GM23338 (cell line): Measurements from ENCODE around the gene CPT1A. TPM values are rescaled to one million over a fixed set of nuclear protein-coding genes. Genes with fewer than 3 reads are reported as not detected.

Experiments used
- ATAC-seq: fragments of 200-7000 bp; cut with Tn5 transposase; 3 replicates; pipeline ENCODE4 v1.9.1; 2020
- DNase-seq: peaks from one replicate; pipeline ENCODE4 v3.0.0-alpha.2; 2015; ENCODE audit warnings: low spot score
- H2AFZ ChIP-seq: fragments of 200-600 bp; sonication (generic); 2 replicates; pipeline ENCODE4 v1.8.0; 2016; ENCODE audit warnings: antibody characterized with exemption, mild to moderate bottlenecking, moderate library complexity
- H3F3A ChIP-seq: fragments of 200-600 bp; sonication (generic); replicated peaks from 2 replicates; pipeline ENCODE4 v1.8.0; 2017; ENCODE audit warnings: antibody characterized with exemption, mixed run types, low read depth
- H3K27ac ChIP-seq: fragments of 200-600 bp; sonication (generic); 2 replicates; pipeline ENCODE4 v1.6.1; 2016; ENCODE audit warnings: low read depth
- H3K27me3 ChIP-seq: fragments of 200-600 bp; sonication (generic); 2 replicates; pipeline ENCODE4 v1.8.0; 2016; ENCODE audit warnings: mild to moderate bottlenecking, mixed run types, moderate library complexity; ENCODE audit not compliant: insufficient read depth
- H3K36me3 ChIP-seq: fragments of 200-600 bp; sonication (generic); 2 replicates; pipeline ENCODE4 v1.8.0; 2016; ENCODE audit warnings: mild to moderate bottlenecking; ENCODE audit not compliant: insufficient read depth
- H3K4me1 ChIP-seq: fragments of 200-600 bp; sonication (generic); 2 replicates; pipeline ENCODE4 v1.8.0; 2016; ENCODE audit warnings: mild to moderate bottlenecking, moderate library complexity; ENCODE audit not compliant: insufficient read depth
- H3K4me2 ChIP-seq: fragments of 200-600 bp; sonication (generic); 2 replicates; pipeline ENCODE4 v1.7.1; 2017; ENCODE audit warnings: mixed run types
- H3K4me3 ChIP-seq: fragments of 200-600 bp; sonication (generic); 2 replicates; pipeline ENCODE4 v1.6.1; 2016; ENCODE audit warnings: mixed run types
- H3K79me2 ChIP-seq: fragments of 200-600 bp; sonication (generic); replicated peaks from 2 replicates; pipeline ENCODE4 v1.8.0; 2017; ENCODE audit warnings: mild to moderate bottlenecking; ENCODE audit not compliant: insufficient read depth
- H3K9me2 ChIP-seq: fragments of 200-600 bp; sonication (generic); 2 replicates; pipeline ENCODE4 v1.8.0; 2017; ENCODE audit not compliant: insufficient read depth
- H4K20me1 ChIP-seq: fragments of 200-600 bp; sonication (generic); replicated peaks from 2 replicates; pipeline ENCODE4 v1.8.0; 2017; ENCODE audit warnings: mild to moderate bottlenecking; ENCODE audit not compliant: insufficient read depth
- H3K27ac Mint-ChIP-seq: 2 replicates; pipeline ENCODE4 v1.8.0; 2020; ENCODE audit warnings: inconsistent platforms, mild to moderate bottlenecking, moderate library complexity, mixed read lengths
- H3K27me3 Mint-ChIP-seq: 3 replicates; pipeline ENCODE4 v1.8.0; 2022; ENCODE audit warnings: low read depth, mild to moderate bottlenecking, moderate library complexity, mixed read lengths, inconsistent platforms; ENCODE audit not compliant: insufficient read depth, poor library complexity
- H3K36me3 Mint-ChIP-seq: 3 replicates; pipeline ENCODE4 v1.8.0; 2021; ENCODE audit warnings: low read depth, mild to moderate bottlenecking, inconsistent platforms, moderate library complexity, mixed read lengths
- H3K4me1 Mint-ChIP-seq: 3 replicates; pipeline ENCODE4 v1.8.0; 2020; ENCODE audit warnings: mild to moderate bottlenecking, inconsistent platforms, mixed read lengths
- H3K4me3 Mint-ChIP-seq: 3 replicates; pipeline ENCODE4 v1.8.0; 2021; ENCODE audit warnings: moderate library complexity, mild to moderate bottlenecking, inconsistent platforms, mixed read lengths
- H3K9me3 Mint-ChIP-seq: 3 replicates; pipeline ENCODE4 v1.8.0; 2020; ENCODE audit warnings: moderate library complexity, mild to moderate bottlenecking, inconsistent platforms, mixed read lengths
- CREB1 ChIP-seq: fragments of 250-450 bp; sonication (Bioruptor Pico); IDR thresholded peaks from 2 replicates; pipeline ENCODE4 v1.5.0; 2020; ENCODE audit warnings: low read depth, mild to moderate bottlenecking, moderate library complexity
- ETS1 ChIP-seq: IDR thresholded peaks from 2 replicates; pipeline ENCODE4 v1.6.1; 2016; ENCODE audit warnings: antibody characterized with exemption
- EZH2phosphoT487 ChIP-seq: fragments of 200-600 bp; sonication (generic); IDR thresholded peaks from one replicate; pipeline ENCODE4 v1.8.1; 2018; ENCODE audit warnings: antibody characterized with exemption; ENCODE audit not compliant: unreplicated experiment
- JUNB ChIP-seq: IDR thresholded peaks from one replicate; pipeline ENCODE4 v1.6.1; 2016; ENCODE audit warnings: antibody characterized with exemption; ENCODE audit not compliant: unreplicated experiment
- NANOG ChIP-seq: IDR thresholded peaks from 2 replicates; pipeline ENCODE4 v1.6.1; 2016; ENCODE audit warnings: antibody characterized with exemption, borderline replicate concordance
- POLR2AphosphoS5 ChIP-seq: IDR thresholded peaks from 2 replicates; pipeline ENCODE4 v1.6.1; 2016; ENCODE audit warnings: antibody characterized with exemption, low read depth
- REST ChIP-seq: IDR thresholded peaks from one replicate; pipeline ENCODE4 v1.6.1; 2018; ENCODE audit warnings: antibody characterized with exemption; ENCODE audit not compliant: unreplicated experiment
- STAT1 ChIP-seq: IDR thresholded peaks from one replicate; pipeline ENCODE4 v1.6.1; 2016; ENCODE audit warnings: antibody characterized with exemption; ENCODE audit not compliant: unreplicated experiment
- ZNF114 ChIP-seq: fragments of 250-450 bp; sonication (Bioruptor Pico); IDR thresholded peaks from 2 replicates; pipeline ENCODE4 v1.5.0; 2020; ENCODE audit warnings: mild to moderate bottlenecking, moderate library complexity
- ZNF331 ChIP-seq: fragments of 250-450 bp; sonication (Bioruptor Pico); IDR thresholded peaks from 2 replicates; pipeline ENCODE4 v1.5.0; 2020; ENCODE audit warnings: low read depth, mild to moderate bottlenecking, moderate library complexity
- polyA plus RNA-seq: library from polyadenylated mRNA; unstranded; fragments of >200 nt; fragmentation: Nextera tagmentation; extraction: Ambion mirVana; gene quantifications from 2 replicates; pipeline ENCODE4 v1.2.1, GENCODE V29; 2016
- total RNA-seq: library from RNA; depleted of rRNA; stranded (reverse); fragments of >200 nt; shearing (Covaris generic); gene quantifications from 2 replicates; pipeline ENCODE4 v1.2.3, GENCODE V29; 2014

The CPT1A gene
- total and polyA plus RNA-seq, 2 experiments from 2014 or later: 2.6 to 9.5 TPM

- TF ChIP-seq REST: no peak
Measured at GRCh38 chr11:68774194-68774585, 67.5 kb downstream of the CPT1A start (continued).

- Mint-ChIP-seq H3K27me3 (no peaks in the 10 kb centered on the region), H3K27ac (no peak overlapping the region), H3K4me3 (no peak overlapping the region), H3K36me3 (peaks cover 7% of the 10 kb centered on the region; the same call in 1 of the 3 replicates), H3K9me3 (no peaks in the 10 kb centered on the region; the same call in 2 of the 3 replicates), H3K4me1 (no peaks in the 10 kb centered on the region)
- ATAC-seq (no peak), DNase-seq (no peak)
- Histone ChIP-seq H3K79me2 (no peaks in the 10 kb centered on the region), H3K4me3 (no peak overlapping the region), H4K20me1 (no peaks in the 10 kb centered on the region), H3K4me2 (no peak overlapping the region), H3K27ac (no peak overlapping the region), H3K9me2 (no peaks in the 10 kb centered on the region), H2AFZ (no peak overlapping the region), H3K4me1 (no peaks in the 10 kb centered on the region), H3K27me3 (no peaks in the 10 kb centered on the region), H3F3A (no peaks in the 10 kb centered on the region), H3K36me3 (no peaks in the 10 kb centered on the region; the same call in 1 of the 2 replicates)
- no peak for TF ChIP-seq REST
- no peak for TF ChIP-seq NANOG
- TF ChIP-seq ZNF331 (CRISPR knock-in tag): no peak
- TF ChIP-seq ZNF114 (CRISPR knock-in tag): no peak
- no peak for TF ChIP-seq POLR2AphosphoS5
- TF ChIP-seq EZH2phosphoT487: no peak
- no peak for TF ChIP-seq CREB1 (CRISPR knock-in tag)
- TF ChIP-seq STAT1: no peak
- TF ChIP-seq ETS1: no peak
- TF ChIP-seq JUNB: no peak
Measured at GRCh38 chr11:68773521-68774193, 68.1 kb downstream of the CPT1A start.
